Endothelial cell (in vitro differentiated cells): ENCODE results near the gene RUBCNL. TPM values are rescaled to one million over a fixed set of nuclear protein-coding genes. Genes with fewer than 3 reads are reported as not detected.

Experiments used
- DNase-seq: peaks from one replicate; pipeline ENCODE4 v3.0.0; 2021; ENCODE audit warnings: low spot score
- H3K27ac Mint-ChIP-seq: one replicate; pipeline ENCODE4 v1.8.0; 2021; ENCODE audit warnings: mixed read lengths, inconsistent platforms; ENCODE audit not compliant: unreplicated experiment
- H3K27me3 Mint-ChIP-seq: one replicate; pipeline ENCODE4 v1.8.0; 2021; ENCODE audit warnings: mild to moderate bottlenecking, moderate library complexity, mixed read lengths, inconsistent platforms; ENCODE audit not compliant: unreplicated experiment
- H3K36me3 Mint-ChIP-seq: one replicate; pipeline ENCODE4 v1.8.0; 2021; ENCODE audit warnings: mild to moderate bottlenecking, low read depth, mixed read lengths, inconsistent platforms; ENCODE audit not compliant: unreplicated experiment
- H3K4me1 Mint-ChIP-seq: one replicate; pipeline ENCODE4 v1.8.0; 2021; ENCODE audit warnings: mild to moderate bottlenecking, mixed read lengths, inconsistent platforms; ENCODE audit not compliant: unreplicated experiment
- H3K4me3 Mint-ChIP-seq: one replicate; pipeline ENCODE4 v1.8.0; 2021; ENCODE audit warnings: mild to moderate bottlenecking, mixed read lengths, inconsistent platforms; ENCODE audit not compliant: unreplicated experiment
- H3K9me3 Mint-ChIP-seq: one replicate; pipeline ENCODE4 v1.8.0; 2021; ENCODE audit warnings: mixed read lengths, inconsistent platforms; ENCODE audit not compliant: unreplicated experiment
- total RNA-seq: library from RNA; stranded (reverse); fragmentation: NEBNext Ultra II Directional; extraction: Animal tissue kit (Norgen Biotek cat#: 25700); gene quantifications from one replicate; pipeline ENCODE4 v1.2.1, GENCODE V29; 2021; ENCODE audit not compliant: unreplicated experiment
- TF ChIP-seq, protein P1 (sequence below): fragments of 200-600 bp; sonication (generic); IDR thresholded peaks from one replicate; pipeline ENCODE4 v1.5.0; 2021; ENCODE audit warnings: antibody characterized with exemption; ENCODE audit not compliant: unreplicated experiment

RUBCNL gene
- total RNA-seq, 1 donor from 2014 or later = 0.31 TPM

- Mint-ChIP-seq H3K4me3 (no peak overlapping the region), H3K27ac (no peak overlapping the region), H3K27me3 (no peaks in the 10 kb centered on the region), H3K9me3 (no peaks in the 10 kb centered on the region), H3K4me1 (no peaks in the 10 kb centered on the region), H3K36me3 (no peaks in the 10 kb centered on the region)
- DNase-seq = no peak
- TF ChIP-seq, protein P1, sequence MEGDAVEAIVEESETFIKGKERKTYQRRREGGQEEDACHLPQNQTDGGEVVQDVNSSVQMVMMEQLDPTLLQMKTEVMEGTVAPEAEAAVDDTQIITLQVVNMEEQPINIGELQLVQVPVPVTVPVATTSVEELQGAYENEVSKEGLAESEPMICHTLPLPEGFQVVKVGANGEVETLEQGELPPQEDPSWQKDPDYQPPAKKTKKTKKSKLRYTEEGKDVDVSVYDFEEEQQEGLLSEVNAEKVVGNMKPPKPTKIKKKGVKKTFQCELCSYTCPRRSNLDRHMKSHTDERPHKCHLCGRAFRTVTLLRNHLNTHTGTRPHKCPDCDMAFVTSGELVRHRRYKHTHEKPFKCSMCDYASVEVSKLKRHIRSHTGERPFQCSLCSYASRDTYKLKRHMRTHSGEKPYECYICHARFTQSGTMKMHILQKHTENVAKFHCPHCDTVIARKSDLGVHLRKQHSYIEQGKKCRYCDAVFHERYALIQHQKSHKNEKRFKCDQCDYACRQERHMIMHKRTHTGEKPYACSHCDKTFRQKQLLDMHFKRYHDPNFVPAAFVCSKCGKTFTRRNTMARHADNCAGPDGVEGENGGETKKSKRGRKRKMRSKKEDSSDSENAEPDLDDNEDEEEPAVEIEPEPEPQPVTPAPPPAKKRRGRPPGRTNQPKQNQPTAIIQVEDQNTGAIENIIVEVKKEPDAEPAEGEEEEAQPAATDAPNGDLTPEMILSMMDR = no peak
Measured at GRCh38 chr13:46303742-46304385, 83.2 kb downstream of the RUBCNL start.

DNA sequence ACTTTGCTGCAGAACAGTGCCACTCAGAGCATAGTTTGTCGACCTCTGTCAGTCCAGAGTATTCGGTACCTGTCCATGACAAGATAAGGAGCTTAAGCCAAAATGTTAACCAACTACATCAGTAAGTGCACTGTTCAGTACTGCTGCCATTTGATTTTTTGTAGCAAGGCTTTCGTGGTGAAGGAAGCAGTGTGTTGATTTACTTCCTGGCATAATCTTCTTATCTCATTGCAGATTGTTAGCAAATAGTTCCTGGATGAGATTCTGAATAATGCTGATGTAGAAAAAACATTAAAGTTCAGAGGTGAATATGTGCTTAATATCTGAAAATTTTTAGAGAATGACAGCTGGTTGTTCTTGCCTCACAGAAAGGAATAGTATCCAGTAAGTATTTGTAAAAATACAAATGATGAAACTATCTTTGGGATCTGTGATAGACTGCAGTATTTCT lies 89.7 kb downstream of the RUBCNL start:
- Mint-ChIP-seq H3K4me1 (peaks cover 9% of the 10 kb centered on the region), H3K4me3 (no peak overlapping the region), H3K9me3 (no peaks in the 10 kb centered on the region), H3K27me3 (no peaks in the 10 kb centered on the region), H3K36me3 (no peaks in the 10 kb centered on the region), H3K27ac (no peak overlapping the region)
- TF ChIP-seq, protein P1 = no peak
- DNase-seq = no peak

DNA sequence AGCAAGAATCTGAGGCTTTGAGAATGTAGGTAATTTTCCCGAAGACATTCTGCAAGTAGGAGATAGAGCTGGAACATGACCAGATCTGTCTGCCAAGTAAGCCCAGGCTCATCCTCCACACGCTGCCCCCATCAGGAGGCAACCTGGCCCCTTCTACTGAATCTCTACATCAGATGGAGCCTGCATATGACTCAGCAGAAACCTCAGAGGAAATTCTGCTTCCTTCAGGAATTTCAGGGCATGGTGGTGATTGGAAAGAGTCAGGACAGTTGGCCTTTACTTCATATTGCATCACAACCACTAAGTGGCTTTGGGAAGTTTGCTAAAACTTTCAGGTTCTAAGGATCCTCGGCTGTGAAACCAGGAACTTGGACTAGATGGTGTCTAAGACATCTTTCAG lies 90.1 kb downstream of the RUBCNL start:
- Mint-ChIP-seq H3K27me3 (no peaks in the 10 kb centered on the region), H3K4me1 (peaks cover 9% of the 10 kb centered on the region), H3K36me3 (no peaks in the 10 kb centered on the region), H3K4me3 (no peak overlapping the region), H3K9me3 (no peaks in the 10 kb centered on the region), H3K27ac (no peak overlapping the region)
- no peak for DNase-seq
- TF ChIP-seq, protein P1 = no peak

DNA sequence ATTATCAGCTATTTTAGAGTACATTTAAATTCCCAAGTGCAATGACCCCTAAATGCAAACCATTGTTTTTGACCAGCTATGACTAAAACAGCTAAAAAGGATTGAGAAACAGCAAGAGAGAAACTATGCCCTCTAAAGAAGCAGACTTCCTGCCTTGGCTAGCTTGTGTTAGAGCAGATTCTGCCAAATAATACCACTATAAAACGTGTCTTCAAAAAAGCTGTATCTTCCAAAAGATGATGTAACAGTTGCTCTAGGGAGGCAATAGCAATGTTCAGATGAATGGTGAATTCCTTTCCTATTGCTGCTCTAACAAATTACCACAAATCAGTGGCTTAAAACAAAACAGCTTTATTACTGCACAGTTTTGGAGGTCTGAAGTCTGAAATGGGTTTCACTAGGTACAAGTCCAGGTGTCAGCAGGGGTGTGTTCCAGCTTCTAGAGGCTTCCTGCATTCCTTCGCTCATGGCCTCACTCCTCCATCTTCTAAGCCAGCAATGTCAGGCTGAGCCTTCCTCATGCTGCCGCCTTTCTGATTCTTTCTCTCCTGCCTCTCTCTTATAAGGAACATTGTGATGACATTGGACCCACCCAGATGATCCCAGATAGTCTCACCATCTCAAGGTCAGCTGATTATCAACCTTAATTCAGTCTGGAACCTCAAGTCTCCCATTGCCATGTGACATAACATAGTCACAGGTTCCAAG lies 90.8 kb downstream of the RUBCNL start:
- Mint-ChIP-seq H3K27me3 (no peaks in the 10 kb centered on the region), H3K4me1 (peaks cover 9% of the 10 kb centered on the region), H3K4me3 (no peak overlapping the region), H3K9me3 (no peaks in the 10 kb centered on the region), H3K36me3 (no peaks in the 10 kb centered on the region), H3K27ac (peak overlapping the region; percentile 80)
- no peak for DNase-seq
- TF ChIP-seq, protein P1 = no peak

DNA sequence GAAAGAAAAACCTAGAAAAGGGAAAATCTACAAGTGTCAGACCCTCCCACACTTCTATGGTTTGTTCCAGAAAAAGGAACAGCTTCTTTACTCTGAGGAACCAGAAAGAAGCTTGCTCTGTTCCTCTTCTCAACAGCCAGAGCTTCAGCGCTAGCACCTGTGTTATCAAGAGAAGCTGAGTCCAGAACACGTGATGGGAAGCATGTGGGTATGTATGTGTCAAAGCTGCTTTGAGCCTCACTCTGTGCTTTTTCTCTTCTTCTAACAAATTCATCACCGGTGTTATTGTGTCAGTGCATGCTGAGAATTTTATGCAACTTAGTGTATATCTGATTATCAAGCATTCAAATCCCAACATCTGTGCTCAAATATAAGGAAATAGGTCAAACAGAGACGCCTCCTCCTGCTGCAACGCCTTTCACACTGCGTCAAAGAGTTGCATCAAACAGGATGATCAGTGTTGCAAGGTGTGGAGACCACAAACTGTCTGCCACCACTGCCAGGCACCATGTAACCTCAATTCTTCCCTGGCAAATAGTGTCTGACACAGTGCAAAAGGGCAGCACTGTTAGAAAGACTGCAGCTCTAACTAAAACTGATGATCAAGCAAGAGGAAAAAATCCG lies 91.4 kb downstream of the RUBCNL start:
- DNase-seq = no peak
- TF ChIP-seq, protein P1 = no peak
- Mint-ChIP-seq H3K9me3 (no peaks in the 10 kb centered on the region), H3K4me3 (no peak overlapping the region), H3K27me3 (no peaks in the 10 kb centered on the region), H3K36me3 (no peaks in the 10 kb centered on the region), H3K4me1 (peaks cover 9% of the 10 kb centered on the region), H3K27ac (no peak overlapping the region)
